Ecto neural progenitor cell (in vitro differentiated cells): ENCODE measurements around the gene GFRA3.

Source experiments
- DNase-seq: peaks from one replicate; pipeline ENCODE4 v3.0.0-alpha.2; 2018; ENCODE audit warnings: low spot score

GFRA3 gene

GRCh38 chr5:138246822-138247221 is 27.6 kb downstream of the GFRA3 start:
- DNase-seq, result no peak

GRCh38 chr5:138246334-138246733 is 28.1 kb downstream of the GFRA3 start:
- DNase-seq, result no peak

- DNase-seq, result peak; percentile 76
Observed at GRCh38 chr5:138245717-138246116, 28.7 kb downstream of the GFRA3 start.

DNA sequence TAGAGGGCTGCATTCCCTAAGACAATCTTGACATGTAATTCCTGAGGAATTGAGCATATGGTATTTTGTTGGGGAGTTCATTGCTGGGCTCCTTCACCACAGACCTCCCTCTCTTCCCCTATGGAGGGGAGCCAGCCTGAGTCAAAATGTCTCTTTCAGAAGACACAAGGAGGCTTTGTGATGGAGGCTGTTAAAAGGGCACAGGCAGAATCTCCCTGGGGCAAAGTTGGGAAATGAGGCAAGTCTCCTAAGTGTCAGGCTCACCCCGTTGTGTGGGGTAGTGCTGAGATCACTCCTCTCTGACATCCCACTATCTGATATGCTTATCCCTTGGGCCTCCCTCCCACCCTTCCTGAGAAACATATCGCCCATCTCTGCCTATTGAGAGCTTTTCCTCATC is 30.6 kb downstream of the GFRA3 start:
- DNase-seq, result peak; percentile 55

GRCh38 chr5:138241688-138242571 is 32.5 kb downstream of the GFRA3 start:
- DNase-seq, result peak; percentile 68

DNA sequence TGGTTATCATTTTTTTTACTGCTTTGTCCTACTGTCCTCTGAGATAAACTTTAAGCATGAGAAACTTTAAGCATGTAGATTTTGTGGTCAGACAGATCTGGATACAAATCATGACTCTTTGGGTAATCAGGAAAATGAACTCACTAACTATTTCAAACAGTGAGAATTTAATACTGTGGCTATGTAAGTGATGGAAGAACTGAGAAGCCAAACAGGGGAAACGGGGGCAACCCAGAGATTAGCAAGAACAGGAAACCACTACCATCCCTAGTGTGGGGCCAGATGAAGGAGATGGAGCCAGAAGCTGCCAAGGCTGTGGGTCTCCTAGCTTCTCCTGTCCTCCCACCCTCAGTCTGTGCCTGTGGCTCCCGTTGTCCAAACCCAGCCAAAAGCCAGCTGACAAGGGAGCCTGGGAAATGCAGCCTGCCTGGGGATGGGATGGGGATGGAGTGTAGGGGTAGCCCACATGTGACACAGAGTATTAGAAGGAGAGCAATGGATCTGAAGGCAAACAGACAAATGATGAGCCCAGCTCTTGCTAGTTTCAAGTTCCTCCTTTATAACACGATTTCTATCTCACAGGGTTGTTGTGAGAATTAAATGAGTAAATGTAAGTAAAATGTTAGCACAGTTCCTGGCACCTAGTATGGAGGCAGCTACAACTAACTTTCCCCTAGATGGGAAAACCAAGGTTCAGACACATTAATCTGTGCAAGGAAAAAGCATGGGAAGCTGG is 33.6 kb downstream of the GFRA3 start:
- no peak for DNase-seq

GRCh38 chr5:138238034-138238433 is 36.4 kb downstream of the GFRA3 start:
- DNase-seq, result no peak

GRCh38 chr5:138234651-138235050 is 39.8 kb downstream of the GFRA3 start:
- DNase-seq, result no peak

GRCh38 chr5:138233280-138233679 is 41.1 kb downstream of the GFRA3 start:
- no peak for DNase-seq

DNA sequence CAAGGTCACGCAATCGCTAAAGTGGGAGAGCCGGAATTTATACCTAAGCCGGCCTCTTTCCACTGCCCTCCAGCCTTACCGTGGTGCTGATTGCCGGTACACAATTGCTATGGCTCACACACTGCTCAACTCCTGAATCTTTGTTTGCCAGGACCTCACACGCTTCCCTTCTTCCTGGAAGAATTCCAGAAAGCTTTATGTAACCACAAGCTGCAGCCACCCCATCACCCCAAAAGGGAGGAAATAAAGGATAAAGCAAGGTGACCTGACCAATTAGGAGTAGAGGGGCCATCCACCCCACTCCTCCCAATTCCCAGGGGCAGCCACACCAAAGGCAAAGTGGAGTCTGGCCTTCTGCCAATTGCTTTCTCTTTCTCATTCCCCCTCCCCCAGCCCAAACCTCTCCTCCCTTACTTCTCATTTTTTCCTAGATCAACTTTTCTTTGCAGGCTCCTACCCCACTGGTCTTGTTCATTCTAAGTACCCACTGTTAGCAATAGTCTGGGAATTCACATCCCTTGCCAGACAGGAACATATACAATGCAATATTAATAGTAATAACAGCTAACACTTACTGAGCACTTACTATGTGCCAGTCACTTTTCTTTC is 43.3 kb downstream of the GFRA3 start:
- no peak for DNase-seq

DNA sequence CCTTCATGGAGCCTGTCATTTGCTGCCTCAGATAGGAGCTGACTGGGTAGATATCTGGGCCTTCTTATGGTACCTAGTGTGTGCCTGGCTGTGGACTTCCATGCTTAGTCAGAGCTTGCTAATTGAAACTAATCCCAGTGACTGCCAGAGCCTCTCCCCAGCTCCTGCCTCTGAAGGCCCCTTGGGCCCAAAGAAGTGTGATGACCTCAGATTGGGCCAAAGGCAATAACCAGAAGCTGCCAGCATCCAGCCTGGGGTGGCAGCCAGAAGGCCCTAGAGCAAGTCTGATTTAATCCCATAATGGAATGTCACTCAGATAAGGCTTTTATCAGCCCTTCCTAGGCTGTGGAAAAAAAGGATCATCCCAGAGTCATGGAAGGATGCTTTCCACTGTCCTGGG is 44.2 kb downstream of the GFRA3 start:
- no peak for DNase-seq

DNA sequence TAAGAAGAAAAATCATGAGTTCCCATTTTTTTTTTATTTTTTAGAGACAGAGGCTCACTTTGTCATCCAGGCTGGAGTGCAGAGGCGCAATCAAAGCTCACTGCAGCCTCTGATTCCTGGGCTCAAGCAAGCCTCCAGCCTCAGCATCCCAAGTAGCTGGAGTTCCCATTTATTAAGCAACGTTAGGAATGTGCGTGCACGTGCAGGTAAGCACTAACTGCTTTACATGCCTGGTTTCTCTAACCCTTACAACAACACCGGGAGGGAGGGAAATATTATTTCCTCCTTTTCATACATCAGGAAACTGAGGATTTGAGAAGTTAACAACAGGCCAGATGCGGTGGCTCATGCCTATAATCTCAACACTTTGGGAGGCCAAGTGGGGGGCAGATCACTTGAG is 45.0 kb downstream of the GFRA3 start:
- DNase-seq, result no peak

GRCh38 chr5:138226910-138227309 is 47.5 kb downstream of the GFRA3 start:
- no peak for DNase-seq

DNA sequence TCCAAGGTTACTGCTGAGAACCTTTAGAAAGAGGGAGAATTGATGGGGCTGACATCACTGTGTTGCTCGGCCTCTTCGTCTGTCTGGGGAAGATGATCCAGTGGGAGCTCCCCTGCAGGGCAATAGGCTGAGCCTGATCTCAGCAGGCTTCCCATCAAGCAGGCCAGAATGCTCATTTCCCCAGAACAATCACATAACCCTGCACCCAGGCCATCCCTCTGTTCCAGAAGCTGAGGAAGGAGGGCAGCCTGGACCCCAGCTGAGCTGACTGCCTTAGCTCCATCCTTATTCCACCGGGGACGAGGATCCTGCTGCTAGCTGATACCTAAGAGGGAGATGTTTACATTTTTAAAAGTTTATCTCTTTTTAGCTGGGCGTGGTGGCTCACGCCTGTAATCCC is 49.7 kb downstream of the GFRA3 start:
- no peak for DNase-seq

- DNase-seq, result no peak
Observed at GRCh38 chr5:138223532-138223931, 50.9 kb downstream of the GFRA3 start.

- DNase-seq, result no peak
Observed at GRCh38 chr5:138216799-138217198, 57.6 kb downstream of the GFRA3 start.

GRCh38 chr5:138213161-138214029 is 61.0 kb downstream of the GFRA3 start, which contains the start of gene CDC23:
TSS of gene CDC23 (minus strand) at chr5:138213323. CDS start at chr5:138213312, 11 bp downstream.
- peak; percentile 95 for DNase-seq

DNA sequence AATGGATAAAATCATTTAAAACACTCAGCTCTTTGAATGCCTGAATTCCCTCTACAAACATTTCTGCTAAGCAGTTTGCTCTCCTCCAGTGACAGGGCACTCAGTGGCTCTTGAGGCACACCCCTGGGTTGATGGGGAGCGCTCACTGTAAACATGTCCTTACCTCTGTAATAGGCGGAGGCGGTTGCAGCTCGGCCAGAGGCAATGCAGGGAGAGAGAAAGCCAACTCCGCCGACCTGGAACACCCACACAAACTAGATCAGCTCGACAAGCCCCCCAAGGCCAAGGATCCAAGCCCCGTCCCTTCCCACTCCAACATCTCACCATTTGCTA is 61.6 kb downstream of the GFRA3 start:
- DNase-seq, result no peak

- no peak for DNase-seq
Observed at GRCh38 chr5:138210985-138211384, 63.4 kb downstream of the GFRA3 start.
